Measurements from ENCODE around the gene NTSR1.

The NTSR1 gene

GRCh38 chr20:62663145-62664018, 45.3 kb upstream of the NTSR1 start:
- H3K27ac ChIP-seq, result no peak overlapping the region
- TF ChIP-seq CTCF (conservative IDR thresholded peaks at IDR 0.05), result no peak

GRCh38 chr20:62664019-62664971, 44.3 kb upstream of the NTSR1 start:
- no peak for TF ChIP-seq CTCF (conservative IDR thresholded peaks at IDR 0.05)
- H3K27ac ChIP-seq, result no peak overlapping the region

GRCh38 chr20:62665153-62665754, 43.4 kb upstream of the NTSR1 start:
- no peak for TF ChIP-seq CTCF (conservative IDR thresholded peaks at IDR 0.05)
- no peak overlapping the region for H3K27ac ChIP-seq

DNA sequence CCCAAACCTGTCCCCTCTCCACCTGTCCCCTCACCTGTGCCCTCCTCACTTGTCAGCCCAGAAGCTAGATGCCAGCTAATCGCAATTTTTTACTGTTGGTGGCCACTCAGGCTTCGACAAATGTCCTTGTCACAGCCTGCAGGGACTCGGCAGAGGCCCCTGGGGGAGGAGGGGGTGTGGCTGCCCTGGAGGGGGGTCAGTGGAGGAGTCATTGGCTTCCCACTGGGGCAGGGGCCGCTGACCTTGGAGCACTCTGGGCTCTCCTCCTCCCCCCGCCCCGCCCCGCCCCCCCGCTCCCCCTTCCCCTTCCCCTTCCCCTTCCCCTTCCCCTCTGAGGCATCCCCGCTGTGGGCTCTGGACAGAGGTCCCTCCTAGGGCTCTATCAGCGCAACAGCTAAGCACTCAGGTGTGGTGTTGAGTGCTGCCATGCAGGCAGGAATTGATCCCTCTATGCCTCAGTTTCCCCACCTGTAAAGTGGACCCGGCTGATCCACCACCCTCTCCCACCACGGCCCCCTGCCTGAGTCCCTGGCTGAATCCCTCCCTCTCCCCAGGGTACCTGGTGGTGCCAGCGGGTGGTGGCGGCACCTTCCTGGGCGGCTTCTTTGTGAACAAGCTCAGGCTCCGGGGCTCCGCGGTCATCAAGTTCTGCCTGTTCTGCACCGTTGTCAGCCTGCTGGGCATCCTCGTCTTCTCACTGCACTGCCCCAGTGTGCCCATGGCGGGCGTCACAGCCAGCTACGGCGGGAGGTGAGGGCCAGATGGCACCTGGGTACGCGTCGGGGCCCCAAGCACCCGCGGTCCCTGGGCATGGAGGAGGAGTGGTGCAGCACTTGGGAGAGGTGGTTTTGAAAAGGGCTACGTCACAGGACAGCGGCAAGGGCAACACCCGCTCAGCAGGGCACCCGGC, 42.6 kb upstream of the NTSR1 start:
- H3K27ac ChIP-seq, result peak overlapping the region; percentile 78
- no peak for TF ChIP-seq CTCF (conservative IDR thresholded peaks at IDR 0.05)

DNA sequence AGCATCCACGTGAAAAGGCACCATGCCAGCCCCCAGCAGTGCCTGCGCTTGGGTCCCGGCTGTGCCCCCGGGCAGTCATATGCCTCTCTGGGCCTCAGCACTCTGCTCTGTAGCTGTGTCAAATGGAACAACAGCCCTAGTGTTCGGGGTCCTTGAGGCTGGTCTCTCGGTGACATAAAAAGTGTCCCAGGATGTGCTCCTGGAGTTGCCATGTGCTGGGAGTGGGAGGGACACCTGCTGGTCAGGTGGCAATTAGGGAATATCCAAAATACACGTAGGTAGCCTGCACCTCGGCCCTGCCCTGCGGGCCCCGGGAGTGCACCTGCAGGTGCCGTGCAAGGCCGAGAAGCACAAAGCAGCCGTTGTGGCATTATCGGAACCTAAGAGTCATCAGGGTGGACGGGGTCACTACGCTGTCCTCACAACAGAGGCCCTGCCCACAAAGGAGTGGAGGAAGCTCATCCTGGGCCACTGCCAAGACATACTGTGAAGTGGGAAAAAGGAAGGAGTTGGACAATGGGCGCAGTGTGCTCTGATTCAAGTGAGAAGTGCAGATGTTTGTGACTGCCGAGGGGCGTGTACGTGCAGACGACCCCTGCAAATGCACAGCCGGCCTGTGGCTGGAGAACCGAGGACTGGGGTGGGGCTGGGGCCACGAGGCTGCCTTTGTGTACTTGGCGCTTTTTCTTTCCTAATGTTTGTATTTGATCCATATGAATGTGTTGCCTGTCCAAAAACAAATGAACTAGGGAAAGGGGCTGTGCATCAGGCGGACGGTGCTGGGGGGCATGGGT, 41.7 kb upstream of the NTSR1 start:
- H3K27ac ChIP-seq, result peak overlapping the region; percentile 78

More for the DNA sequence above, 41.7 kb upstream of the NTSR1 start:
- peak; percentile 54 for TF ChIP-seq CTCF (conservative IDR thresholded peaks at IDR 0.05)
